GM12878 (cell line): ENCODE results near the gene DGLUCY. TPM values are rescaled to one million over a fixed set of nuclear protein-coding genes. Genes with fewer than 3 reads are reported as not detected.

Experiments used
- BHLHE40 ChIP-seq, 2 experiments: fragments of 450-650 bp in 1 of 2; IDR thresholded peaks; 2 replicates each; pipeline ENCODE4 v1.6.1; 2011 to 2017; ENCODE audit warnings: low read depth in 2 of 2, borderline replicate concordance in 1 of 2, improper control_type of control experiment in 1 of 2, low read length in 1 of 2, mild to moderate bottlenecking in 1 of 2
- DPF2 ChIP-seq: fragments of 450-650 bp; IDR thresholded peaks from 2 replicates; pipeline ENCODE4 v1.6.1; 2017; ENCODE audit warnings: mild to moderate bottlenecking
- IKZF1 ChIP-seq: fragments of 450-650 bp; conservative IDR thresholded peaks from 2 replicates; pipeline ENCODE4 v1.6.1; 2017; ENCODE audit warnings: antibody characterized with exemption, mild to moderate bottlenecking
- JUND ChIP-seq: IDR thresholded peaks from 2 replicates; pipeline ENCODE4 v1.6.1; 2012; ENCODE audit warnings: low read depth, mild to moderate bottlenecking, low read length, improper control_type of control experiment, moderate library complexity
- PBX3 ChIP-seq: IDR thresholded peaks from 2 replicates; pipeline ENCODE4 v1.6.1; 2011; ENCODE audit warnings: mild to moderate bottlenecking, low read depth, low read length, moderate library complexity; ENCODE audit not compliant: insufficient replicate concordance
- POLR2A ChIP-seq: IDR thresholded peaks from 2 replicates; pipeline ENCODE4 v1.6.1; 2011; ENCODE audit warnings: low read depth, mild to moderate bottlenecking, low read length
- RBBP5 ChIP-seq: fragments of 200-600 bp; sonication (generic); conservative IDR thresholded peaks from 2 replicates; pipeline ENCODE4 v1.6.1; 2016
- RELA ChIP-seq: fragments of 450-650 bp; IDR thresholded peaks from 2 replicates; pipeline ENCODE4 v1.8.0; 2014; ENCODE audit warnings: borderline replicate concordance; ENCODE audit not compliant: partially characterized antibody
- RFX5 ChIP-seq: IDR thresholded peaks from 2 replicates; pipeline ENCODE4 v1.6.1; 2011; ENCODE audit warnings: low read depth, low read length, improper control_type of control experiment
- RUNX3 ChIP-seq: IDR thresholded peaks from 2 replicates; pipeline ENCODE4 v1.6.1; 2012; ENCODE audit warnings: low read length, inconsistent platforms
- SMAD5 ChIP-seq: IDR thresholded peaks from 2 replicates; pipeline ENCODE4 v1.6.1; 2016; ENCODE audit warnings: antibody characterized with exemption, low read depth
- SMARCA5 ChIP-seq: fragments of 450-650 bp; IDR thresholded peaks from 2 replicates; pipeline ENCODE4 v1.6.1; 2017; ENCODE audit warnings: mild to moderate bottlenecking
- TARDBP ChIP-seq: IDR thresholded peaks from 2 replicates; pipeline ENCODE4 v1.6.1; 2016; ENCODE audit warnings: borderline replicate concordance
- WRNIP1 ChIP-seq: IDR thresholded peaks from 2 replicates; pipeline ENCODE4 v1.6.1; 2011; ENCODE audit warnings: low read depth, low read length, improper control_type of control experiment, borderline replicate concordance
- ZNF24 ChIP-seq: fragments of 450-650 bp; IDR thresholded peaks from 2 replicates; pipeline ENCODE4 v1.6.1; 2017; ENCODE audit warnings: antibody characterized with exemption, mild to moderate bottlenecking
- polyA plus RNA-seq, 11 experiments: library from polyadenylated mRNA; depleted of rRNA in 4 of 11; unstranded in 6 of 11; stranded (reverse) in 5 of 11; fragments of >200 nt; fragmentation: Nextera tagmentation in 4 of 11; fragmentation: Illumina TruSeq in 1 of 11; extraction: Ambion mirVana in 4 of 11; extraction: Trizol in 1 of 11; gene quantifications; 1 replicate in 1 of 11; 2 replicates in 10 of 11; pipeline versions ENCODE4 v1.2.1 to v1.2.3, GENCODE V29; 2011 to 2016; ENCODE audit warnings: inconsistent platforms in 2 of 11, missing spikeins in 2 of 11, low read depth in 1 of 11
- total RNA-seq, 4 experiments: library from RNA; depleted of rRNA in 3 of 4; stranded (reverse); fragments of >200 nt in 3 of 4; fragmentation: Illumina TruSeq in 1 of 4; extraction: Trizol in 1 of 4; gene quantifications; 2 replicates each; pipeline versions ENCODE4 v1.2.1 to v1.2.3, GENCODE V29; 2013 to 2021
- TF ChIP-seq, protein P1 (sequence below): fragments of 450-650 bp; IDR thresholded peaks from 2 replicates; pipeline ENCODE4 v1.6.1; 2014; ENCODE audit warnings: mild to moderate bottlenecking

Gene DGLUCY
- total and polyA plus RNA-seq, 10 of the 15 experiments (the other 5 are each of a cell fraction or from before 2014, with no cell fraction given), result 15.0 to 70.3 (median 55.1) TPM

- TF ChIP-seq RFX5 (no peak), RBBP5 (no peak), WRNIP1 (no peak), POLR2A (0 out of 2 replicates have a peak, but pooled peaks have one; percentile 39), PBX3 (no peak), TARDBP (no peak), RELA (no peak), BHLHE40 (IDR thresholded peaks at IDR 0.05; ENCODE audit: borderline replicate concordance in 1 of 2, low read depth in 2 of 2, low read length in 1 of 2) (0 out of 4 replicates have a peak, but pooled peaks of 1 of the 2 experiments have one; percentile 5), ZNF24 (no peak), JUND (no peak), DPF2 (0 out of 2 replicates have a peak, but pooled peaks have one; percentile 39), IKZF1 (peak; percentile 46), SMAD5 (no peak), SMARCA5 (no peak), RUNX3 (no peak)
- TF ChIP-seq, protein P1, sequence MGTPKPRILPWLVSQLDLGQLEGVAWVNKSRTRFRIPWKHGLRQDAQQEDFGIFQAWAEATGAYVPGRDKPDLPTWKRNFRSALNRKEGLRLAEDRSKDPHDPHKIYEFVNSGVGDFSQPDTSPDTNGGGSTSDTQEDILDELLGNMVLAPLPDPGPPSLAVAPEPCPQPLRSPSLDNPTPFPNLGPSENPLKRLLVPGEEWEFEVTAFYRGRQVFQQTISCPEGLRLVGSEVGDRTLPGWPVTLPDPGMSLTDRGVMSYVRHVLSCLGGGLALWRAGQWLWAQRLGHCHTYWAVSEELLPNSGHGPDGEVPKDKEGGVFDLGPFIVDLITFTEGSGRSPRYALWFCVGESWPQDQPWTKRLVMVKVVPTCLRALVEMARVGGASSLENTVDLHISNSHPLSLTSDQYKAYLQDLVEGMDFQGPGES, result no peak
- TF ChIP-seq, all 136 proteins: peak for 6
These were observed 150.6 kb downstream of the DGLUCY start (continued) for GRCh38 chr14:91264151-91265150.
